GM23338 (cell line): ENCODE measurements around the gene ABCC1. TPM values are rescaled to one million over a fixed set of nuclear protein-coding genes. Genes with fewer than 3 reads are reported as not detected.

Experiments
- ATAC-seq: fragments of 200-7000 bp; cut with Tn5 transposase; 3 replicates; pipeline ENCODE4 v1.9.1; 2020
- DNase-seq: peaks from one replicate; pipeline ENCODE4 v3.0.0-alpha.2; 2015; ENCODE audit warnings: low spot score
- H2AFZ ChIP-seq: fragments of 200-600 bp; sonication (generic); 2 replicates; pipeline ENCODE4 v1.8.0; 2016; ENCODE audit warnings: antibody characterized with exemption, mild to moderate bottlenecking, moderate library complexity
- H3F3A ChIP-seq: fragments of 200-600 bp; sonication (generic); replicated peaks from 2 replicates; pipeline ENCODE4 v1.8.0; 2017; ENCODE audit warnings: antibody characterized with exemption, mixed run types, low read depth
- H3K27ac ChIP-seq: fragments of 200-600 bp; sonication (generic); 2 replicates; pipeline ENCODE4 v1.6.1; 2016; ENCODE audit warnings: low read depth
- H3K27me3 ChIP-seq: fragments of 200-600 bp; sonication (generic); 2 replicates; pipeline ENCODE4 v1.8.0; 2016; ENCODE audit warnings: mild to moderate bottlenecking, mixed run types, moderate library complexity; ENCODE audit not compliant: insufficient read depth
- H3K36me3 ChIP-seq: fragments of 200-600 bp; sonication (generic); 2 replicates; pipeline ENCODE4 v1.8.0; 2016; ENCODE audit warnings: mild to moderate bottlenecking; ENCODE audit not compliant: insufficient read depth
- H3K4me1 ChIP-seq: fragments of 200-600 bp; sonication (generic); 2 replicates; pipeline ENCODE4 v1.8.0; 2016; ENCODE audit warnings: mild to moderate bottlenecking, moderate library complexity; ENCODE audit not compliant: insufficient read depth
- H3K4me2 ChIP-seq: fragments of 200-600 bp; sonication (generic); 2 replicates; pipeline ENCODE4 v1.7.1; 2017; ENCODE audit warnings: mixed run types
- H3K4me3 ChIP-seq: fragments of 200-600 bp; sonication (generic); 2 replicates; pipeline ENCODE4 v1.6.1; 2016; ENCODE audit warnings: mixed run types
- H3K79me2 ChIP-seq: fragments of 200-600 bp; sonication (generic); replicated peaks from 2 replicates; pipeline ENCODE4 v1.8.0; 2017; ENCODE audit warnings: mild to moderate bottlenecking; ENCODE audit not compliant: insufficient read depth
- H3K9me2 ChIP-seq: fragments of 200-600 bp; sonication (generic); 2 replicates; pipeline ENCODE4 v1.8.0; 2017; ENCODE audit not compliant: insufficient read depth
- H4K20me1 ChIP-seq: fragments of 200-600 bp; sonication (generic); replicated peaks from 2 replicates; pipeline ENCODE4 v1.8.0; 2017; ENCODE audit warnings: mild to moderate bottlenecking; ENCODE audit not compliant: insufficient read depth
- H3K27ac Mint-ChIP-seq: 2 replicates; pipeline ENCODE4 v1.8.0; 2020; ENCODE audit warnings: inconsistent platforms, mild to moderate bottlenecking, moderate library complexity, mixed read lengths
- H3K27me3 Mint-ChIP-seq: 3 replicates; pipeline ENCODE4 v1.8.0; 2022; ENCODE audit warnings: low read depth, mild to moderate bottlenecking, moderate library complexity, mixed read lengths, inconsistent platforms; ENCODE audit not compliant: insufficient read depth, poor library complexity
- H3K36me3 Mint-ChIP-seq: 3 replicates; pipeline ENCODE4 v1.8.0; 2021; ENCODE audit warnings: low read depth, mild to moderate bottlenecking, inconsistent platforms, moderate library complexity, mixed read lengths
- H3K4me1 Mint-ChIP-seq: 3 replicates; pipeline ENCODE4 v1.8.0; 2020; ENCODE audit warnings: mild to moderate bottlenecking, inconsistent platforms, mixed read lengths
- H3K4me3 Mint-ChIP-seq: 3 replicates; pipeline ENCODE4 v1.8.0; 2021; ENCODE audit warnings: moderate library complexity, mild to moderate bottlenecking, inconsistent platforms, mixed read lengths
- H3K9me3 Mint-ChIP-seq: 3 replicates; pipeline ENCODE4 v1.8.0; 2020; ENCODE audit warnings: moderate library complexity, mild to moderate bottlenecking, inconsistent platforms, mixed read lengths
- CREB1 ChIP-seq: fragments of 250-450 bp; sonication (Bioruptor Pico); IDR thresholded peaks from 2 replicates; pipeline ENCODE4 v1.5.0; 2020; ENCODE audit warnings: low read depth, mild to moderate bottlenecking, moderate library complexity
- EZH2 ChIP-seq: fragments of 200-600 bp; sonication (generic); IDR thresholded peaks from one replicate; pipeline ENCODE4 v1.8.0; 2017; ENCODE audit warnings: antibody characterized with exemption, mild to moderate bottlenecking, low read depth; ENCODE audit not compliant: unreplicated experiment
- EZH2phosphoT487 ChIP-seq: fragments of 200-600 bp; sonication (generic); IDR thresholded peaks from one replicate; pipeline ENCODE4 v1.8.1; 2018; ENCODE audit warnings: antibody characterized with exemption; ENCODE audit not compliant: unreplicated experiment
- JUNB ChIP-seq: IDR thresholded peaks from one replicate; pipeline ENCODE4 v1.6.1; 2016; ENCODE audit warnings: antibody characterized with exemption; ENCODE audit not compliant: unreplicated experiment
- NANOG ChIP-seq: IDR thresholded peaks from 2 replicates; pipeline ENCODE4 v1.6.1; 2016; ENCODE audit warnings: antibody characterized with exemption, borderline replicate concordance
- POLR2AphosphoS5 ChIP-seq: IDR thresholded peaks from 2 replicates; pipeline ENCODE4 v1.6.1; 2016; ENCODE audit warnings: antibody characterized with exemption, low read depth
- STAT1 ChIP-seq: IDR thresholded peaks from one replicate; pipeline ENCODE4 v1.6.1; 2016; ENCODE audit warnings: antibody characterized with exemption; ENCODE audit not compliant: unreplicated experiment
- ZNF331 ChIP-seq: fragments of 250-450 bp; sonication (Bioruptor Pico); IDR thresholded peaks from 2 replicates; pipeline ENCODE4 v1.5.0; 2020; ENCODE audit warnings: low read depth, mild to moderate bottlenecking, moderate library complexity
- ZNF462 ChIP-seq: fragments of 250-450 bp; sonication (Bioruptor Pico); IDR thresholded peaks from 2 replicates; pipeline ENCODE4 v1.5.0; 2020; ENCODE audit warnings: mild to moderate bottlenecking, moderate library complexity
- polyA plus RNA-seq: library from polyadenylated mRNA; unstranded; fragments of >200 nt; fragmentation: Nextera tagmentation; extraction: Ambion mirVana; gene quantifications from 2 replicates; pipeline ENCODE4 v1.2.1, GENCODE V29; 2016
- total RNA-seq: library from RNA; depleted of rRNA; stranded (reverse); fragments of >200 nt; shearing (Covaris generic); gene quantifications from 2 replicates; pipeline ENCODE4 v1.2.3, GENCODE V29; 2014
- TF ChIP-seq, protein P1 (sequence below): IDR thresholded peaks from 2 replicates; pipeline ENCODE4 v1.6.1; 2016; ENCODE audit warnings: antibody characterized with exemption
- TF ChIP-seq, protein P2 (sequence below): IDR thresholded peaks from one replicate; pipeline ENCODE4 v1.6.1; 2018; ENCODE audit warnings: antibody characterized with exemption; ENCODE audit not compliant: unreplicated experiment

ABCC1 gene
- total and polyA plus RNA-seq, 2 experiments from 2014 or later = 11.0 to 46.6 TPM

DNA sequence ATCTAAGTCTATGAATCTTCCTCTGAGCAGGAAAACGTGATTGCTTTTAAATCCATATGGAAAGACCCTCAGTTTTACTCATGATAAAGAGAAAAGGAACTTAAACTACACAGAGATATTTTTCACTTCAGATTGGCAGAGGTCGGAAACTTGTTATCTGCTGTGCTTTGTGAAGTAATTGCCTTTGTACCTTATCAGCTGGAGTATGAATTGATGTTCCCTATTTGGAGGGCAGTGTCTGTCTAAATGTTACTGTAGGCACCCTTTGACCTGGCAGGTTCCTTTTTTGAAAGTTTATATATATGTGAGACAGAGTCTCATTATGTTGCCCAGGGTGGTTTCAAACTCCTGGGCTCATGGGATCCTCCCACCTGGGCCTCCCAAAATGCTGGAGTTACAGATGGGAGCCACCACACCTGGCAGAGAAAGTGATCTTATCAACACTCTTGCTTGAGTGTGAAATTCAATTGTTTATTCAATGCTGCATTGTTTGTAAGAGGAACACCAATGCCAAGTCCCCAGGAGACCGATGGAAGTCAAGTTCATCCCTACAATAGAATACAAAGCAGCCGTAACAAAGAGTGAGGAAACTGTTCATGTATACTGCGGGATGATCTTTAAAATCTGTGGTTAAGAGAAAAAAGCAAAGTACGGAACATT lies 52.3 kb downstream of the ABCC1 start:
- Mint-ChIP-seq H3K27me3 (peaks cover 5% of the 10 kb centered on the region), H3K9me3 (no peaks in the 10 kb centered on the region), H3K27ac (no peak overlapping the region), H3K4me3 (no peak overlapping the region), H3K36me3 (peaks cover 4% of the 10 kb centered on the region; the same call in 2 of the 3 replicates), H3K4me1 (peaks cover 6% of the 10 kb centered on the region; the same call in 2 of the 3 replicates)
- Histone ChIP-seq H3K9me2 (no peaks in the 10 kb centered on the region), H3K4me1 (no peaks in the 10 kb centered on the region), H3K4me2 (no peak overlapping the region), H2AFZ (no peak overlapping the region), H3K36me3 (no peaks in the 10 kb centered on the region), H3K27me3 (no peaks in the 10 kb centered on the region), H3K79me2 (peaks cover 81% of the 10 kb centered on the region), H3K27ac (no peak overlapping the region), H4K20me1 (peaks cover 20% of the 10 kb centered on the region), H3F3A (no peaks in the 10 kb centered on the region; the same call in 1 of the 2 replicates), H3K4me3 (no peak overlapping the region)
- ATAC-seq (no peak), DNase-seq (no peak)
- TF ChIP-seq CREB1 (CRISPR knock-in tag) (no peak), JUNB (no peak), STAT1 (no peak)

DNA sequence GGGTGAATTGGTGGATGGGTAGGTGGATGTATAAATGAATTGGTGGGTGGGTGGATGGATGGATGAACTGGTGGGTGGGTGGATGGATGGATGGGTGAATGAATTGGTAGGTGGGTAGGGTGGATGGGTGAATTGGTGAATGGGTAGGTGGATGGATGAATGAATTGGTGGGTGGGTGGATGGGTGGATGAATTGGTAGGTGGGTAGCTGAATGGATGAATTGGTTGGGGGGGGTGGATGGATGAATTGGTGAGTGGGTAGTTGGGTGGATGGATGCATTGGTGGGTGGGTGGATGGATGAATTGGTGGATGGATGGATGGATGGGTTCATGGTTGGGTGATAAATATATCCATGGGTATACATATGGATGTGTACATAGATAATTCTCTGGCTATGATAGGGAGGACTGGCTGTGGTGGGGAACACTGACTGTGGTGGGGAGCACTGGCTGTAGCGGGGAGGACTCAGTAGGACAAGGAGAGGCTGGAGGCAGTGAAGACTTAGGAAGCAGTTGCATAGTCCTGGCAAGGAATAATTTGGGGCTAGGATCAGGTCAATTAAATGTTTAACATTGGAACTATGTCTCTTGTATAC lies 54.4 kb downstream of the ABCC1 start:
- H3K79me2 ChIP-seq = peaks cover 66% of the 10 kb centered on the region
- peaks cover 14% of the 10 kb centered on the region for H3K36me3 Mint-ChIP-seq
- no peak for ATAC-seq
- TF ChIP-seq EZH2 (no peak), ZNF462 (CRISPR knock-in tag) (no peak), NANOG (no peak), JUNB (no peak), ZNF331 (CRISPR knock-in tag) (no peak), EZH2phosphoT487 (no peak), POLR2AphosphoS5 (no peak)
- TF ChIP-seq, protein P1, sequence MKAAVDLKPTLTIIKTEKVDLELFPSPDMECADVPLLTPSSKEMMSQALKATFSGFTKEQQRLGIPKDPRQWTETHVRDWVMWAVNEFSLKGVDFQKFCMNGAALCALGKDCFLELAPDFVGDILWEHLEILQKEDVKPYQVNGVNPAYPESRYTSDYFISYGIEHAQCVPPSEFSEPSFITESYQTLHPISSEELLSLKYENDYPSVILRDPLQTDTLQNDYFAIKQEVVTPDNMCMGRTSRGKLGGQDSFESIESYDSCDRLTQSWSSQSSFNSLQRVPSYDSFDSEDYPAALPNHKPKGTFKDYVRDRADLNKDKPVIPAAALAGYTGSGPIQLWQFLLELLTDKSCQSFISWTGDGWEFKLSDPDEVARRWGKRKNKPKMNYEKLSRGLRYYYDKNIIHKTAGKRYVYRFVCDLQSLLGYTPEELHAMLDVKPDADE = no peak
- TF ChIP-seq, protein P2, sequence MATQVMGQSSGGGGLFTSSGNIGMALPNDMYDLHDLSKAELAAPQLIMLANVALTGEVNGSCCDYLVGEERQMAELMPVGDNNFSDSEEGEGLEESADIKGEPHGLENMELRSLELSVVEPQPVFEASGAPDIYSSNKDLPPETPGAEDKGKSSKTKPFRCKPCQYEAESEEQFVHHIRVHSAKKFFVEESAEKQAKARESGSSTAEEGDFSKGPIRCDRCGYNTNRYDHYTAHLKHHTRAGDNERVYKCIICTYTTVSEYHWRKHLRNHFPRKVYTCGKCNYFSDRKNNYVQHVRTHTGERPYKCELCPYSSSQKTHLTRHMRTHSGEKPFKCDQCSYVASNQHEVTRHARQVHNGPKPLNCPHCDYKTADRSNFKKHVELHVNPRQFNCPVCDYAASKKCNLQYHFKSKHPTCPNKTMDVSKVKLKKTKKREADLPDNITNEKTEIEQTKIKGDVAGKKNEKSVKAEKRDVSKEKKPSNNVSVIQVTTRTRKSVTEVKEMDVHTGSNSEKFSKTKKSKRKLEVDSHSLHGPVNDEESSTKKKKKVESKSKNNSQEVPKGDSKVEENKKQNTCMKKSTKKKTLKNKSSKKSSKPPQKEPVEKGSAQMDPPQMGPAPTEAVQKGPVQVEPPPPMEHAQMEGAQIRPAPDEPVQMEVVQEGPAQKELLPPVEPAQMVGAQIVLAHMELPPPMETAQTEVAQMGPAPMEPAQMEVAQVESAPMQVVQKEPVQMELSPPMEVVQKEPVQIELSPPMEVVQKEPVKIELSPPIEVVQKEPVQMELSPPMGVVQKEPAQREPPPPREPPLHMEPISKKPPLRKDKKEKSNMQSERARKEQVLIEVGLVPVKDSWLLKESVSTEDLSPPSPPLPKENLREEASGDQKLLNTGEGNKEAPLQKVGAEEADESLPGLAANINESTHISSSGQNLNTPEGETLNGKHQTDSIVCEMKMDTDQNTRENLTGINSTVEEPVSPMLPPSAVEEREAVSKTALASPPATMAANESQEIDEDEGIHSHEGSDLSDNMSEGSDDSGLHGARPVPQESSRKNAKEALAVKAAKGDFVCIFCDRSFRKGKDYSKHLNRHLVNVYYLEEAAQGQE = no peak

More for the DNA sequence above, 54.4 kb downstream of the ABCC1 start:
- Mint-ChIP-seq H3K27ac (no peak overlapping the region), H3K27me3 (peaks cover 5% of the 10 kb centered on the region), H3K9me3 (no peaks in the 10 kb centered on the region), H3K4me1 (no peaks in the 10 kb centered on the region), H3K4me3 (no peak overlapping the region)
- H3K27me3 ChIP-seq = no peaks in the 10 kb centered on the region
- H3F3A ChIP-seq = no peaks in the 10 kb centered on the region
- no peak overlapping the region for H3K4me2 ChIP-seq
- H2AFZ ChIP-seq = no peak overlapping the region
- H3K4me1 ChIP-seq = no peaks in the 10 kb centered on the region
- peaks cover 15% of the 10 kb centered on the region for H4K20me1 ChIP-seq
- DNase-seq = no peak
- no peaks in the 10 kb centered on the region for H3K36me3 ChIP-seq
- no peak overlapping the region for H3K27ac ChIP-seq
- H3K4me3 ChIP-seq = no peak overlapping the region
- H3K9me2 ChIP-seq = no peaks in the 10 kb centered on the region
